GM12878 (cell line): ENCODE results near the gene LSR. TPM values are rescaled to one million over a fixed set of nuclear protein-coding genes. Genes with fewer than 3 reads are reported as not detected.
A peak's percentile ranks its signal among the peaks of the same experiment; 100 is the strongest.

Experiments used
- ATAC-seq: fragments of 200-7000 bp; cut with Tn5 transposase; 3 replicates; pipeline ENCODE4 v1.9.1; 2020; ENCODE audit warnings: mild to moderate bottlenecking, moderate library complexity
- BruUV-seq: library from RNA; stranded (reverse); fragments of 400-500 nt; replicated peaks from 2 replicates; lab custom pipeline; 2021; lab: Mats Ljungman, UMichigan
- CTCF ChIA-PET: fragments of 300-600 bp; sonication (Branson Sonifier 250); formaldehyde crosslinking; extraction: SDS; loops from one replicate; lab custom pipeline; 2021; ENCODE audit warnings: inconsistent platforms; lab: Yijun Ruan, JAX
- POLR2A ChIA-PET: fragments of 350-600 bp; formaldehyde crosslinking; extraction: SDS; loops from one replicate; lab custom pipeline; 2021; ENCODE audit warnings: inconsistent platforms; lab: Charles Lee
- RAD21 ChIA-PET: fragments of 300-600 bp; sonication (Branson Sonifier 250); formaldehyde crosslinking; loops from one replicate; lab custom pipeline; 2023; ENCODE audit warnings: antibody characterized with exemption; ENCODE audit not compliant: unreplicated experiment; lab: Charles Lee
- SMC1A ChIA-PET: fragments of 300-600 bp; sonication (Branson Sonifier 250); formaldehyde crosslinking; loops from one replicate; lab custom pipeline; 2023; ENCODE audit not compliant: unreplicated experiment, uncharacterized antibody; lab: Charles Lee
- DNase-seq: peaks from one replicate; pipeline ENCODE4 v3.0.0-alpha.2; 2011; ENCODE audit warnings: low read depth, low spot score
- FAIRE-seq: peaks from 3 replicates; lab custom pipeline; 2011; peaks lifted over from hg19 to GRCh38; lab: Jason Lieb, UNC
- H2AFZ ChIP-seq: 2 replicates; pipeline ENCODE4 v1.6.0; 2011; ENCODE audit warnings: low read depth, low read length, control low read depth; ENCODE audit not compliant: control insufficient read depth
- H3K27ac ChIP-seq: 2 replicates; pipeline ENCODE4 v1.5.1; 2011; ENCODE audit warnings: control low read depth; ENCODE audit not compliant: control insufficient read depth, insufficient read depth
- H3K27me3 ChIP-seq, 2 experiments: replicated peaks in 1 of 2; 2 replicates each; pipeline versions ENCODE4 v1.6.0 to v1.6.1; 2011; ENCODE audit warnings: low read length in 1 of 2; ENCODE audit not compliant: control insufficient read depth in 2 of 2, insufficient read depth in 2 of 2
- H3K36me3 ChIP-seq, 2 experiments: 2 replicates each; pipeline ENCODE4 v1.5.1; 2011; ENCODE audit warnings: low read length in 1 of 2; ENCODE audit not compliant: control insufficient read depth in 2 of 2, insufficient read depth in 2 of 2
- H3K4me1 ChIP-seq: 2 replicates; pipeline ENCODE4 v1.6.1; 2011; ENCODE audit warnings: mild to moderate bottlenecking, low read length, moderate library complexity, mixed read lengths; ENCODE audit not compliant: control insufficient read depth, insufficient read depth
- H3K4me2 ChIP-seq: 2 replicates; pipeline ENCODE4 v1.6.0; 2011; ENCODE audit warnings: control low read depth; ENCODE audit not compliant: control insufficient read depth, insufficient read depth
- H3K4me3 ChIP-seq: fragments of 200-600 bp; sonication (generic); 2 replicates; pipeline ENCODE4 v1.5.1; 2016
- H3K79me2 ChIP-seq: 2 replicates; pipeline ENCODE4 v1.6.0; 2011; ENCODE audit warnings: low read length; ENCODE audit not compliant: control insufficient read depth, insufficient read depth
- H3K9ac ChIP-seq: 2 replicates; pipeline ENCODE4 v1.8.0; 2011; ENCODE audit warnings: low read length, control low read depth, mixed read lengths; ENCODE audit not compliant: control insufficient read depth, insufficient read depth
- H3K9me3 ChIP-seq: replicated peaks from 3 replicates; pipeline ENCODE4 v1.5.1; 2011; ENCODE audit warnings: mild to moderate bottlenecking, low read length; ENCODE audit not compliant: control insufficient read depth, insufficient read depth
- H4K20me1 ChIP-seq: 2 replicates; pipeline ENCODE4 v1.6.0; 2011; ENCODE audit not compliant: control insufficient read depth, insufficient read depth
- CEBPB ChIP-seq, 2 experiments: fragments of 150-350 bp in 1 of 2; IDR thresholded peaks; 2 replicates each; pipeline ENCODE4 v1.6.1; 2012 to 2014; ENCODE audit warnings: low read depth in 2 of 2, low read length in 2 of 2, borderline replicate concordance in 1 of 2, inconsistent platforms in 1 of 2
- EP300 ChIP-seq, 2 experiments: fragments of 150-350 bp in 1 of 2; IDR thresholded peaks; 2 replicates each; pipeline ENCODE4 v1.6.1; 2011 to 2012; ENCODE audit warnings: low read depth in 2 of 2, low read length in 2 of 2, borderline replicate concordance in 1 of 2, improper control_type of control experiment in 1 of 2, inconsistent platforms in 1 of 2; ENCODE audit not compliant: control insufficient read depth in 1 of 2
- NBN ChIP-seq: fragments of 450-650 bp; IDR thresholded peaks from 2 replicates; pipeline ENCODE4 v1.6.1; 2016
- PML ChIP-seq: IDR thresholded peaks from 2 replicates; pipeline ENCODE4 v1.6.1; 2012; ENCODE audit warnings: low read length, inconsistent platforms
- POLR2A ChIP-seq: IDR thresholded peaks from 2 replicates; pipeline ENCODE4 v1.6.1; 2011; ENCODE audit warnings: low read depth, mild to moderate bottlenecking, low read length
- WGBS: methylation state at CpG from one replicate; pipeline ENCODE4 v1.1.6; 2016; ENCODE audit warnings: low lambda C conversion rate; ENCODE audit not compliant: insufficient replicate concordance, insufficient coverage; ENCODE audit errors: missing lambda C conversion rate; 5-methylcytosine and 5-hydroxymethylcytosine counted together
- in situ Hi-C: fragments of 300-500 bp; cut with MboI; formaldehyde crosslinking; loops from 9 replicates; pipeline ENCODE4 v1.14.3; 2018; ENCODE audit warnings: mixed read lengths
- intact Hi-C: fragments of 100-400 bp; cut with micrococcal nuclease; formaldehyde crosslinking; loops from one replicate; pipeline ENCODE4 v1.14.2; 2022; ENCODE audit not compliant: unreplicated experiment
- polyA plus RNA-seq, 11 experiments: library from polyadenylated mRNA; depleted of rRNA in 4 of 11; unstranded in 6 of 11; stranded (reverse) in 5 of 11; fragments of >200 nt; fragmentation: Nextera tagmentation in 4 of 11; fragmentation: Illumina TruSeq in 1 of 11; extraction: Ambion mirVana in 4 of 11; extraction: Trizol in 1 of 11; gene quantifications; 1 replicate in 1 of 11; 2 replicates in 10 of 11; pipeline versions ENCODE4 v1.2.1 to v1.2.3, GENCODE V29; 2011 to 2016; ENCODE audit warnings: inconsistent platforms in 2 of 11, missing spikeins in 2 of 11, low read depth in 1 of 11
- total RNA-seq, 4 experiments: library from RNA; depleted of rRNA in 3 of 4; stranded (reverse); fragments of >200 nt in 3 of 4; fragmentation: Illumina TruSeq in 1 of 4; extraction: Trizol in 1 of 4; gene quantifications; 2 replicates each; pipeline versions ENCODE4 v1.2.1 to v1.2.3, GENCODE V29; 2013 to 2021

Gene LSR
- total and polyA plus RNA-seq, 10 of the 15 experiments (the other 5 are each of a cell fraction or from before 2014, with no cell fraction given) = 0.26 to 53.9 (median 26.3) TPM

DNA sequence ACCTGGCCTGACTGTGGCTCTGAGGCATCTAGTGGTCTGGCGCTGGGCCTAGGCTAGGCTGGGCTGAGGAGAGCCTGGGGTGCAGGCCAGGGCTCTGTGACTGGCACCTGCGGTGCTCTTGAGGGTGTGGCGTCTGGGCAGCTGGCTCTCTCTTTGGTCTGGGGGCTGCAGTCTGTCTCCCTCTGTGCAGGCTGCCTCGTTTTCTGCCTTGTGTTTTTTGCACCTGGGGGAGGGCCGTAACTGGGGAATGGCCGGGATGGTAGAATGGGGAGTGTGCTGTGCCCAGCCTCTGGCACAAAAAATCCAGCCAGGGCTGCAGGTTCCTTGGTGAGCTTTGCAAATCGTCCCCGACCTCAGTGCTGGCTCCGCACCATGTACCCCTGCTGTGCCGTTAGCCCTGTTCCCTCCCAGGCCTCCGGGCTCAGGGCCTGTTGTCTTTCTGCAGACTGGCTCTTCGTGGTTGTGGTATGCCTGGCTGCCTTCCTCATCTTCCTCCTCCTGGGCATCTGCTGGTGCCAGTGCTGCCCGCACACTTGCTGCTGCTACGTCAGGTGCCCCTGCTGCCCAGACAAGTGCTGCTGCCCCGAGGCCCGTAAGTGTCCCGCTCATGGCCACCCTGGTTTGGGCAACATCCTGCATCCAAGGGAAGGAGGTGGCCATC lies 13.4 kb downstream of the LSR start:
- intact Hi-C loops (loop anchor here (10.0 kb wide), 1 partner anchor 233 kb away; the partner anchor contains the start of gene KRTDAP), in situ Hi-C loops (no loop called here)
- no peak for TF ChIP-seq CEBPB (IDR thresholded peaks at IDR 0.05; ENCODE audit: borderline replicate concordance in 1 of 2, low read depth in 2 of 2, low read length in 2 of 2)
- peak; percentile 56 for TF ChIP-seq POLR2A
- RAD21 ChIA-PET = interaction anchor here (1.1 kb wide), 1 partner anchor 121 kb away, joined by 4 read pairs; no protein-coding TSS in a partner anchor
- 79% methylated on average over 17 of the region's 17 CpGs for WGBS
- H3K9ac ChIP-seq = no peak overlapping the region
- SMC1A ChIA-PET = interaction anchor here (1.9 kb wide), 1 partner anchor 108 kb away, joined by 4 read pairs; the partner anchor contains the start of gene FXYD5
- no peaks in the 10 kb centered on the region for H3K27me3 ChIP-seq
- POLR2A ChIA-PET = no interaction called here
- no peak overlapping the region for H2AFZ ChIP-seq
- DNase-seq (no peak), FAIRE-seq (no peak), ATAC-seq (no peak)
- no peak overlapping the region for H3K27ac ChIP-seq
- no peaks in the 10 kb centered on the region for H4K20me1 ChIP-seq
- H3K9me3 ChIP-seq = no peaks in the 10 kb centered on the region
- no peak overlapping the region for H3K4me2 ChIP-seq
- H3K79me2 ChIP-seq = peaks cover 10% of the 10 kb centered on the region
- CTCF ChIA-PET = no interaction called here
- no TSS peak for BruUV-seq
- H3K36me3 ChIP-seq = peaks cover 10 to 13% of the 10 kb centered on the region in 2 experiments; a peak in 3 of 4 replicates
- no peaks in the 10 kb centered on the region for H3K4me1 ChIP-seq
- no peak overlapping the region for H3K4me3 ChIP-seq

DNA sequence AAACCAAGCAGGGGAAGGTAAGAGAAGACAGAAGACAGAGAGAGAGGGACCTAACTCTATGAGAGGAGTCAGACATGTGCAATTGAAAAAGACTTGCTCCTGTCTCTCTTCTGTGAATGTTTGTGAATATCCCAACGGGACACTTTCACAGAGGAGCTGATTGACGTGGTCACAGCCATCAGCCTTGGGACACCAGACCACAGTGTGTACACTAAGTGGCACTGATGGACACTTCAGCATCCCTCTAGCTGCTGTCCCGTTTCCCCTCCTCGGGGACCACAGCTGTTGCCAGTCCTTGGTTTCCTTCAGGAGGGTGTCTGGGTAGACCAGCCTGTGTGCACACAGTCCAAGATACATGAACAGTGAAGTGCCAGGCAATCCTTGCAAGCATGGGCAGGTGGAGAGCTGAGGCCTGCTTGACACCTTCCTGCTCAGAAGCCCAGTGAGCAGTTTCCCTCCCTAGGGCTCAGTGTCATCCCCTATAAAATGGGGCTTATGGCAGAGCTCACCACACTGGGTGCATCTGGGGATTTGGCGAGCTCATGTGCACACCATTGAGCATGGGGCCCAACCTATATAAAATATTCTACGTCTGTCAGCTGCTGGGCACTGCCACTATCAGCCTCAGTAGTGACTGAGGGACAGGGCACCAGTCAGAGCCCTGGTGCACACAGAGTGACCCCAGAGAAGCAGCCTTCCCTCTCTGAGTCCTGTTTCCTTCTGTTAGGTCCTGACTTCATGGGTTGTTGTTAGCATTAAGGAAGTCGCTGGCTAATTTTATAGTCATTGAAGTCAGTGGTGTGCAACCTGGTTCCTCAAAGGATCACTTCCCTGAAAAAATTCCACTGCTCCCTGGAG lies 15.7 kb downstream of the LSR start:
- in situ Hi-C loops (no loop called here), intact Hi-C loops (loop anchor here (5.0 to 10.0 kb wide), 2 partner anchors 83 to 230 kb away; partner anchors contain the start of genes FFAR1 and KRTDAP)
- FAIRE-seq (no peak), DNase-seq (no peak), ATAC-seq (no peak)
- Histone ChIP-seq H3K4me1 (no peaks in the 10 kb centered on the region), H3K27me3 (no peaks in the 10 kb centered on the region), H3K27ac (no peak overlapping the region), H3K9me3 (no peaks in the 10 kb centered on the region), H3K36me3 (peaks cover 10 to 13% of the 10 kb centered on the region in 2 experiments; a peak in 3 of 4 replicates), H2AFZ (no peak overlapping the region), H3K79me2 (peaks cover 19% of the 10 kb centered on the region), H3K9ac (no peak overlapping the region), H4K20me1 (no peaks in the 10 kb centered on the region), H3K4me2 (no peak overlapping the region), H3K4me3 (no peak overlapping the region)
- ChIA-PET SMC1A (interaction anchor here (1.0 to 1.9 kb wide), 5 partner anchors 11 to 123 kb away, joined by 3 to 5 read pairs (median 3); partner anchors contain the start of gene FXYD5), RAD21 (interaction anchor here (0.7 to 2.2 kb wide), 4 partner anchors 9 to 123 kb away, joined by 3 to 8 read pairs (median 4); no protein-coding TSS in a partner anchor), CTCF (interaction anchor here (0.6 to 3.5 kb wide), 3 partner anchors 9 to 123 kb away, joined by 3 to 33 read pairs (median 3); no protein-coding TSS in a partner anchor), POLR2A (interaction anchor here (0.8 kb wide), 1 partner anchor 13 kb away, joined by 3 read pairs; no protein-coding TSS in a partner anchor)
- TF ChIP-seq PML (0 out of 2 replicates have a peak, but pooled peaks have one; percentile 27), EP300 (IDR thresholded peaks at IDR 0.05; ENCODE audit: borderline replicate concordance in 1 of 2, control insufficient read depth in 1 of 2, low read depth in 2 of 2, low read length in 2 of 2) (no peak), NBN (no peak), CEBPB (IDR thresholded peaks at IDR 0.05; ENCODE audit: borderline replicate concordance in 1 of 2, low read depth in 2 of 2, low read length in 2 of 2) (no peak)
- BruUV-seq = no TSS peak
- WGBS = 72% methylated on average over 7 of the region's 7 CpGs
